A204.1 (cell line): Measurements from ENCODE around the gene STK24.
"Not testable (repeated sequence)": the region's sequence is repeated elsewhere in the genome, so short reads cannot be mapped to it uniquely, and the experiment has no call there.

ENCODE experiments used
- FAIRE-seq: peaks from 2 replicates; lab custom pipeline; 2012; peaks lifted over from hg19 to GRCh38; lab: Jason Lieb, UNC

STK24 gene

DNA sequence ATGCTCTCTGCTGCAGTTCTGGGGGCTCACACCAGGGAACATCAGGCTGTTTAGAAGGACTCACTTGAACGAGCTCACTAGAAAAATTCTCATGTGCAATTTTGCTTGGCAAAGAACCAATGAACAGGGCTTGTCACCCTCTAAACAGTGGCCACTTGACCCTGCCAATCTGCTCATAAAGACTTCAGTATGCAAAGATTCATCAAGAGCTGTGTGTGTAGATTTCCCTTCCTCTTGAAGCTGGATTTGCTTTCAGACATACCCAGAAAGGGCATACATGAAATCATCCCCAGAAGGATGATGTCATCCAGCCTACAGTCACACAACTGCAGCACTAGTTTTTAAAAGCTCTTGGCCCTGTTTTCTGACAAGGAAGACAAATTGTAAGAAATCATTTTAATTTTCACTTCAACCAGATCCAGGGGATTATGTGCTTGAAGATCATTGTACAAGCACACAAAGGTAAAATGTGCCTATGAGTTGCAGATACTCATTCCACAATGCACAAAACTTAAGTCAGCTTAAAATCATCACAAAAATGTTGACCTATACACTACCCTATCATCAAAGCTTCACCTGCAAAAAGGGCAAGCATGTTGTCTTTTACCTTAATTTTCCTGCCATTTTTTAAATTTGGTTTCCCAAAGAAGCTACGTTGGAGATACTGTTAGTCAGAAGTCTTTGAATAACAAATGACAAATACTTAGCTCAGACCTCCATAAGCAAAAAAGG, 5.2 kb upstream of the STK24 start:
- FAIRE-seq: no peak

DNA sequence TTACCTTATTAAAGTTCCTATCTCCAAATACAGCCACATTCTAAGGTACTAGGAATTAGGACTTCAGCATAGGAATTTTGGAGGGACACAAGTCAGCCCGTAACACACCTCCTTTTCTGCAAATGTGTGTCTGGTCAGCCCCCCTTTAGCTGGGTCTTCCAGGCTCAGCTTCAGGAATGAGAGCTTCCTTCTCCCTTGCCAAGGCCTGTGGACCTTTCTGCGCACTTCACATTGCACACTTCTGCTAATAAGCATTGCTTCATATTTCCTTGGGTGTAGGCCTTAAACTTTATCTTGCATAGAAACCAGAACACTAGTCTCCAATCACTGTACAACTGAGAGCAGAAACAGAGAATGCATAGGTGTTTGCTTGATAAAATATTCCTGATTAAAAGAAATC, 4.5 kb upstream of the STK24 start:
- no peak for FAIRE-seq

GRCh38 chr13:98580420-98580819, 3.5 kb upstream of the STK24 start:
- FAIRE-seq: no peak

DNA sequence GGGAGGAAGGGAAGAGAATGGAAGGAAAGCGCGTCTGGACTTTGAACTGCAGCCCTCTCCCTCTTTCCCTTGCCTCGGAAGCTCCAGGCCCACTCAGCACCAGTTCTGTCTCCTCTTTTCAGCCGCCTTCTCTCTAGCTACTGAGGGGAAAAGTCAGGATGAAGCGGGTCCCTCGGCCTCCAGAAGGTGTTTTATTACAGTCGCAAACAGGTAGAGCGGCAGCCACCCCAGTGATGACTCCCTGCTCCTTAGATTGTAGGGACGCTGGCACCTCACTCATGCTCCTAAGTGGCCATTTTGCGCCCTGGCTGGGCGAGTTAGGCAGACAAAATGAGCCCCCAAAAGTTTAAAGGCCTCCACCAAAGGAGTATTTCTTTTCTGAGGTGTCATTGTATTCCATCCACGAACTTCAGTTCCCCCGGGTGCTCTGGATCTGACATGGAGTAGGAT, 954 bp upstream of the STK24 start:
- FAIRE-seq: no peak

DNA sequence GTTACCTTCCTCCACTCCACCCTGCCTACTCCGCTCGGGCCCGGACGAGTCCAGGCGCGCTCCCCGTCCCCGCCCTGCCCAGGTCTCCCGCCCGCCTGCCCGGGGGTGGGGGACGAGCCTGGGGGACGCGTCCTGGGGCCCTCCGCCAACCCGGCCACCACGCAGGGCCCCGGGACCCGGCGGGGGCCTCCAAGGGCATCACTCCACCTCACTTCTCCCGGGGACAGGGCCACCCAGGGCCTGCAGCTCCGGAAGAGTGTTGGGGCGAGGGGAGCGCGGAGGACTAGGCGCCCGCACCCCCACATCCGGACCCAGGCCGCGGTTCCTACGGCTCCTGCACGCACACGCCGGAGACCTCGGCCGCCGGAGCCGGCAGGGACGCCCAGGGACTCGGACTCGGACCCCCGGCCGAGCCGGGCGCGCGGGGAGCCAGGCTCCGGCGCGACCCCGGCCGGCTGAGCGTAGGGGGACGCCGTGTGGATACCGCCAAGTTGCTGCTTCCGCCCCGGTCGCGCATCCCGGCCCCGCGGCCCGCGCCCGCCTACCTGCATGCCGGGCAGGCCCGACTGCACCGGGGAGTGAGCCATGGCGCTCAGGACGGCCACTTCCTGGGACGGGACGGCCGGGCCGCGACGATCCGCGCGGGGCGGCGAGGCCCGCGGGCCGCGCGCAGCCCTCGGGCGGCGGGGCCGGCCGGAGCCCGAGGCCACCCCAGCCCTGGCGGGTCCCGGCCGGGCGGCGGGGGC, 534 bp downstream of the STK24 start:
- FAIRE-seq: no peak

- FAIRE-seq: no peak
Observed at GRCh38 chr13:98575904-98576199, 1.1 kb downstream of the STK24 start.

GRCh38 chr13:98575009-98575903, 1.7 kb downstream of the STK24 start:
- FAIRE-seq: no peak

- FAIRE-seq: no peak
Observed at GRCh38 chr13:98571955-98572662, 4.8 kb downstream of the STK24 start.

GRCh38 chr13:98570929-98571372, 6.0 kb downstream of the STK24 start:
- no peak for FAIRE-seq

- FAIRE-seq: not testable (repeated sequence)
Observed at GRCh38 chr13:98569494-98570367, 7.2 kb downstream of the STK24 start.

DNA sequence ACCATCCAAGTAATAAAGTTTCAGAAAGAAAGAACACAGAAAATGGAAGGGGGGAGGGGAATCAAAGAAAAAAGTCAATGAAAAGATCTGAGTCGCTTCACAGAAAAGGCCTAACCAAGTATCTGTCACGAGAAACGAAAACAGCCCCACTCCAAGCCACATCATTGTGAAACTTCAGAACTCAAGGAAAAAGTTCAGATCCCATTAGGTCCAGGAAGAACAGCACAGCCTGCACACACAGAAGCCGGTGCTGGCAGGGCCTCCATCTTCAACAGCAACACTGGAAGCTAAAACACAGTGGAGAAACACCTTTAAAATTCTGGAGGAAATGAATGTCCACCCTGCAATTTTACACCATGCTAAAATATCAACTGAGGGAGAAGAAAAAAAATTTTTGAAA, 8.0 kb downstream of the STK24 start:
- FAIRE-seq: no peak

DNA sequence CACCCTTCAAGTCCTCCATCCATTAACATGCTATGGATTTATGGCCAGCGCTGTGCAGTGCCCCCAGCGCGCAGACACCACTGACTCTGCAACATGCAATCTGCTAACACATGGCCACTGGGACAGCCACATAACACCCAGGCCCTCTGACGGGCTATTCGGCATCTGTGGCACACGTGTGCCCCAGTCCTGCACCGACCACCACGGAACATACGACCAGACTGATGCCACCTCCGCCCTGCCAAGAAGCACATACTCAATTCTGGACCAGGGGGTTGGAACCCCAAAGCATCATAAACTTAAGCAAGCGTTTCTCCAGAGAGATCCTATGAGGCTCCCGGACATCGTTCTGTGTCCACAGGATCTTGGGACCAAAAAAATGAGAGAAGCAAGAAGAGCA, 9.8 kb downstream of the STK24 start:
- no peak for FAIRE-seq

DNA sequence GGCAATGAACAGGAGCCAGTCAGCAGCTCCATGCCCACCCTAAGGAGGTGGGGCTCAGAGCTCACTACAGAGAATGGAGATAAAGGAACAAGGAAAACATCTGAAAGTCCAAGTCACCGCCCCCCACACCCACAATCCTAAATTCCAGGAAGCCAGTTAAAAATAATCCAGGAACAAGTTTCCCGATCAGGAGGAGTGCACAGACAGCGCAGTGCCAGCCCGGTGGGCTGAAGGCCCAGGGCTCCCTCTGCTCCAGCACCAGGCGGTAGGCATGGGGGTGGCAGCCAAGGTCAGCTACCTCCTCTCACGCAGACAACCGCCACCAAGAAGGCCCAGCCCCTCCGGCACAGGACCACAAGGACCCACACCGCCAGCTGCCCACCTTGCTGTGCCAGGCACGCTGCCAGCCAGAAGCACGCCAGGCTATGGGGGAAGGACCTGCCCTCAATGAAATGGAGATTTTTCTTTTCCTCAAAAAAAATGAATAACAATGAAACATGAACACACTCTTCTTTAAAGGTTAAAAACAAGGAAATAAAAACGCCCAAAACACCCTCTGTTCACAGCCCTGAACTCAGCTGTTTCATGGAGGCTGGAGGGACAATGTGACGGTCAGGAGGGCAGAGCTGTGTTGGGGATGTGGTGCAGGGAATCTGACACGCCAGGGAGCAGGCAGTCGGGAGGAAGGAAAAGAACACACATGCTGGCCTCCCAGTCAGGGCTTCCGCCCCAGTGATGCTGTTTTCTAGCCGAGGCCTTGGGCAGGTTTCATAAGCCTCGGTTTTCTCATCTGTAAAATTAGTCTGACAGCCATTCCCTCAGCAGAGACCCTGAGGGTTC, 11.0 kb downstream of the STK24 start:
- FAIRE-seq: no peak

DNA sequence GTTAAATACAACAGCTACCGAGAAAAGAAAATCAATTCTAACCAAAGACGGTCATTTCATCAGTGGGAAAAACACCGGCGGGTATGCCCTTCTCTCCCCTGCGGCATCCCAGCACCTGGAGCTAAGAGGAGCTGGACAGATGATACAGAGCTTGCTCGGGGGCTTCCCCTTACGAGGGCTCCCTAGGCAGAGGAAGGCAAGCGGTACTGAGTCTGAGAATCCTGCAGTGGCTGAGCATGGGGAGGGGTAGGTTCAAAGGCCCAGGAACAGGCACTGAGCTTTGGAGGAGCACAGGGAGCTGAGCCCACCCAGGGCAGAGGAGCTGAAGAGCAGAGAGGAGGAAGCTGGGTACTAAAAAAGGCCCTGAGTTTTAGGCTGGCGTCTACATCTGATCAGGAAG, 12.7 kb downstream of the STK24 start:
- FAIRE-seq: no peak

DNA sequence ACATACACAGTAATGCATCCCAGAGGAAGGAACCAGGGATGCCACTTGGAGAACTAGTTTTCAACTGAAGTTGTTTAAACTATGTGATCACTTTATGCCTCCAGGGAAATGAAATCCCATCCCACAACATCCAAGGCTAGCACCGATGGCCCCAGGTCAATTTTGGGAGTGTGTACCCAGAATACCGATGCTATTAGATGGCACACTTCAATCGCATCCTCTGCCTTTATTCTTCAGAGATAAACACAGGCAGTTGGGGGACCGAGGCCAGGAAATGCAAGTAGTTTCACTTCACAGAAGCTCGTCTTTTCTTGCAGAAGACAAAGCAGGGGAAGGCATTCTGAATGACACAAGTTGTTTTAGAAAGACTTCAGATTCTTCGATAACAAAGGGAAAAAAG, 13.8 kb downstream of the STK24 start:
- no peak for FAIRE-seq

DNA sequence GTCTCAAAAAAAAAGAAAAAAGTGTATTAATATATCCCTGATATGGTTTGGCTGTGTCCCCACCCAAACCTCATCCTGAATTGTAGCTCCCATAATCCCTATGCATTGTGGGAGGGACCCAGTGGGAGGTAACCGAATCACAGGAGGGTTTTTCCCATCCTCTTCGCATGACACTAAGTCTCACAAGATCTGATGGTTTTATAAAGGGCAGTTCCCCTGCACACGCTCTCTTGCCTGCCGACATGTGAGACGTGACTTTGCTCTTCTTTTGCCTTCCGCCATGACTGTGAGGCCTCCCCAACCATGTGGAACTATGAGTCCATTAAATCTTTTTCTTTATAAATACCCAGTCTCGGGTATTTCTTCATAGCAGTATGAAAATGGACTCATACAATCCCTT, 17.7 kb downstream of the STK24 start:
- FAIRE-seq: no peak

DNA sequence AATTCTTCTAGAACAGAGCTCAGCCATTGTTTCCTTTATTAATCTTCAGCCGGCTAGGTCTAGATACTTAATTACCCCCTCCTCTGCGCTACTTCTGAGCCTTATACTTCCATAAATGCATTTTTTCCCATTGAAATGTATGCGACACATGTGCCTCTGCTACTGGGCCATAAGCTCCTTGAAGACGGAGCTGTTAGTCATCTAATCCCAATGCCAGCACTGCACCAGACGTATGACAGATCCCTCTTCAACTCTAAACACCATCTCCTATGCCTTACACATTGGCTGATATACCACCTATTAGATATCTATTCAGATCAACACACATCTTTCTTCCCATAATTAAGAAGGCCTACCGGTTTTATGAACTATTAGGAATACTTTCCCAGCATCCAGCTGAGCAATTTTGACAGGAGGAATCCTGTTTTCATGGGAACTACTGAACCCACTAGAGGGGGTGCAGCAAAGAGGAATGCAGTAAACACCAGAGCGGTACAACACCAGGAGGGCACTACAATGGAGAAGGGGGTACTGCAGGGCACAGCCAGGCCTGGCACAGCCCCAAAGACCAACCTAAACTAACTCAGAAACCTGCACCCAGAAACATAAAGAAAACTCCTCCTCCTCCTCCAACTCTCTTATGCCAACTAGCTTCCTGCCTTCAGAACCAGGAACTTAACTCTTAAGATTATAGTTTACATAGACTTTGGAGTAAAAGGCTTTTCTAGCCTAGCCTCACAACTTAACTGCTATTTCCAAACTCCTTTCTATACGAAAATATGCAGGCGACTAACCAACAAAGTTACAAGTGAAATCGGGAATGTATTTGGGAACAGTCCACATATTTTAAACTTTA, 18.7 kb downstream of the STK24 start:
- FAIRE-seq: no peak

DNA sequence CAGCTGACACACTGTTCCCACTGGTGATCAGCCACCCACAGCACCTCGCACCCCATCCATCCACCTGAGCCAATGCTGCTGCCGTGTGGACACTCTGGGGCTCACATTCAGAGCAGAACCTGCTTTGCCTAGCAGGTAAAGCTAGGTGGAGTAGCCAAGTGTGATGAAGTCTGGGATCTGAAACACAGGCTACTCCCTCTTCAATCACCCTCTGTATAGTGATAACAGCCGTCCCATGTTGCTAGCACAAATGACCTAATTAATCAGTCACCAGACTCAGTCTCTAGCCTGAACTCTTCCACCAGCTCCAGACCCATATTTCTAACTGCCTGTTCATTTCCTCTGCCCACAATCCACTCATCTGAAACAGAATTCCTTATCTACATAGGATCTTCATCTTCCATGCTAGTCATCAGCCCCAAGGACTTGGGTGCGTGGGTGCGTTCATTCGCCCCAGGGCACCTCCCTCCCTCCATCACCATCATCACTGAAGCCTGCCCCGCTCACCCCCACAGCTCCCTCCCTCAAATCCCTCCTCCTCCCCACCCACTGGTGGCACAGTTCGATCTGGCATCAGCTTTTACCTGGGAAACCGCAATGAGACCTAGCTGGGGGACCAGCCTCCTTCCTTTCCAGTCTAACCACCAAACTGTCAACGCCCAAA, 19.8 kb downstream of the STK24 start:
- no peak for FAIRE-seq
